Glutamatergic neuron (in vitro differentiated cells): Measurements from ENCODE around the gene GFRA1. TPM values are rescaled to one million over a fixed set of nuclear protein-coding genes. Genes with fewer than 3 reads are reported as not detected.

Source experiments
- DNase-seq: peaks from one replicate; pipeline ENCODE4 v3.0.0; 2022
- H3K27ac Mint-ChIP-seq: one replicate; pipeline ENCODE4 v1.8.0; 2020; ENCODE audit warnings: mild to moderate bottlenecking, mixed read lengths, inconsistent platforms; ENCODE audit not compliant: unreplicated experiment
- H3K27me3 Mint-ChIP-seq: one replicate; pipeline ENCODE4 v1.8.0; 2020; ENCODE audit warnings: mild to moderate bottlenecking, moderate library complexity, mixed read lengths, inconsistent platforms; ENCODE audit not compliant: unreplicated experiment
- H3K36me3 Mint-ChIP-seq: one replicate; pipeline ENCODE4 v1.8.0; 2020; ENCODE audit warnings: mild to moderate bottlenecking, mixed read lengths, inconsistent platforms; ENCODE audit not compliant: unreplicated experiment
- H3K4me1 Mint-ChIP-seq: one replicate; pipeline ENCODE4 v1.8.0; 2020; ENCODE audit warnings: mild to moderate bottlenecking, low read depth, mixed read lengths, inconsistent platforms; ENCODE audit not compliant: unreplicated experiment
- H3K4me3 Mint-ChIP-seq: one replicate; pipeline ENCODE4 v1.8.0; 2020; ENCODE audit warnings: mild to moderate bottlenecking, mixed read lengths, inconsistent platforms; ENCODE audit not compliant: unreplicated experiment
- H3K9me3 Mint-ChIP-seq: one replicate; pipeline ENCODE4 v1.8.0; 2020; ENCODE audit warnings: mild to moderate bottlenecking, moderate library complexity, mixed read lengths, inconsistent platforms; ENCODE audit not compliant: unreplicated experiment
- CTCF ChIP-seq: fragments of 200-600 bp; sonication (generic); IDR thresholded peaks from one replicate; pipeline ENCODE4 v1.5.0; 2021; ENCODE audit not compliant: partially characterized antibody, unreplicated experiment
- total RNA-seq: library from RNA; stranded (reverse); fragmentation: NEBNext Ultra II Directional; extraction: Animal tissue kit (Norgen Biotek cat#: 25700); gene quantifications from one replicate; pipeline ENCODE4 v1.2.1, GENCODE V29; 2021; ENCODE audit not compliant: unreplicated experiment

GFRA1 gene
- total RNA-seq, 1 donor from 2014 or later: 347 TPM

- DNase-seq: no peak
- peaks cover 1% of the 10 kb centered on the region for H3K36me3 Mint-ChIP-seq
- H3K4me3 Mint-ChIP-seq: peak overlapping the region; percentile 84
- no peak for TF ChIP-seq CTCF
- H3K27ac Mint-ChIP-seq: peak overlapping the region; percentile 99
- peaks cover 68% of the 10 kb centered on the region for H3K4me1 Mint-ChIP-seq
- H3K9me3 Mint-ChIP-seq: peaks cover 29% of the 10 kb centered on the region
- H3K27me3 Mint-ChIP-seq: peaks cover 25% of the 10 kb centered on the region
Measured at GRCh38 chr10:116146372-116147140, 126.5 kb downstream of the GFRA1 start.

DNA sequence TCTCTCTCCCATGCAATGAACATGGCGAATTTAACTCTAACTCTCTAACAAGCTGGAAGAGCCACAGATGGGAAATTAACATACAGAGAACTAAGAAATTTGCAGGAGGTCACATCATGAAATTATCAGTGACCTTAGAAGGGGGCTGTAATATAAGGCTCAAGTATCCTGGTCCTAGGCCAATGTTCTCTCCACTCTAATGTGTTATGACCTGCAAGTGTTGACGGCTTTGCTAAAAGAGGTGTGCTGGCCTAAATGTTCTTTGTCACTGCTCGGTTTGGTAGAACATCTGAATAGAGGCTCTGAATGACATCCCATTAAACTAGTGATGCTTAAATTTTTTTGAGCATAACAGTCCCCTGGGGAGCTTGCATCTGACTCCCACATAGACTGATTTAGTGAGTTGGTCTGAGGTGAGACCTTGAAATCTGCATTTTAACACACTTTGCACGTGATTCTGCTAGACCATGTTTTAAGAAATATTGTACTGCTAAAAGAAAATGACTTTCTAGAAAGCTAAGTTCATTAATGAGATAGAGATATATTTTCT, 129.3 kb downstream of the GFRA1 start:
- peaks cover 26% of the 10 kb centered on the region for H3K27me3 Mint-ChIP-seq
- H3K27ac Mint-ChIP-seq: peak overlapping the region; percentile 75
- no peak for TF ChIP-seq CTCF
- peaks cover 33% of the 10 kb centered on the region for H3K9me3 Mint-ChIP-seq
- H3K4me1 Mint-ChIP-seq: peaks cover 67% of the 10 kb centered on the region
- peak overlapping the region; percentile 58 for H3K4me3 Mint-ChIP-seq
- no peaks in the 10 kb centered on the region for H3K36me3 Mint-ChIP-seq
- no peak for DNase-seq

GRCh38 chr10:116141855-116142254, 131.2 kb downstream of the GFRA1 start:
- no peak for DNase-seq
- peaks cover 17% of the 10 kb centered on the region for H3K9me3 Mint-ChIP-seq
- H3K27me3 Mint-ChIP-seq: peaks cover 16% of the 10 kb centered on the region
- peak overlapping the region; percentile 22 for H3K27ac Mint-ChIP-seq
- H3K36me3 Mint-ChIP-seq: no peaks in the 10 kb centered on the region
- H3K4me3 Mint-ChIP-seq: no peak overlapping the region
- peaks cover 68% of the 10 kb centered on the region for H3K4me1 Mint-ChIP-seq
- no peak for TF ChIP-seq CTCF

DNA sequence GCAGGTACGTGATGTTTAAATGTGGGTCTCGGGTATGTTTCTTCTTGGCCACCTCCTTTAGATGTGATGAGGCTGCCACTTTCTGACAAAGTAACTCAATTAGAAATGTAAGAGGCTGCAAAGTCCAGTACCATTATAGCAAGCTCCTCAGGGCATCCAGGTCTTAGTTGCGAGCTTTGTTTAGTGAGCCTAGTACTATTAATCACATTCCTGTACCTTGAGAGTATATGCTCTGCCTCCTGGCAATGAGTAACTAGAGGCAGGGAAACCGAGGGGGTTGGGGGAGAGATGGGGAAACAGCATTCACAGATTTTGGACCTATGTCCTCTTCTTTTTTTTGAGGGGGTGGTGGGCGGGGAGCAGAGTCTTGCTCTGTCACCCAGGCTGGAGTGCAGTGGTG, 131.8 kb downstream of the GFRA1 start:
- Mint-ChIP-seq H3K4me1 (peaks cover 68% of the 10 kb centered on the region), H3K9me3 (peaks cover 12% of the 10 kb centered on the region), H3K27ac (no peak overlapping the region), H3K27me3 (peaks cover 10% of the 10 kb centered on the region), H3K36me3 (no peaks in the 10 kb centered on the region), H3K4me3 (no peak overlapping the region)
- TF ChIP-seq CTCF: no peak
- DNase-seq: no peak

GRCh38 chr10:116139886-116140285, 133.1 kb downstream of the GFRA1 start:
- Mint-ChIP-seq H3K4me3 (no peak overlapping the region), H3K27me3 (peaks cover 7% of the 10 kb centered on the region), H3K36me3 (no peaks in the 10 kb centered on the region), H3K27ac (peak overlapping the region; percentile 33), H3K9me3 (peaks cover 13% of the 10 kb centered on the region), H3K4me1 (peaks cover 71% of the 10 kb centered on the region)
- TF ChIP-seq CTCF: no peak
- DNase-seq: no peak
